ENCODE results near the gene BACH2. TPM values are rescaled to one million over a fixed set of nuclear protein-coding genes. Genes with fewer than 3 reads are reported as not detected.

The BACH2 gene
- total and polyA plus RNA-seq, 2 of the 8 experiments (the other 6 are each of a cell fraction or from before 2014, with no cell fraction given): 1.9 to 5.9 TPM

- TF ChIP-seq JUN (IDR thresholded peaks at IDR 0.05; ENCODE audit: low read depth, low read length): no peak
- no peak for TF ChIP-seq CTCF (IDR thresholded peaks at IDR 0.05; ENCODE audit: control extremely low read depth in 1 of 3, insufficient read depth in 1 of 3, low read depth in 1 of 3, low read length in 3 of 3)
- 0 out of 2 replicates have a peak, but pooled peaks have one; percentile 11 for TF ChIP-seq SRF (IDR thresholded peaks at IDR 0.05; ENCODE audit: low read depth, low read length)
- no peak for TF ChIP-seq YY1 (IDR thresholded peaks at IDR 0.05; ENCODE audit: low read depth, low read length)
- no peak for TF ChIP-seq FOSL1 (IDR thresholded peaks at IDR 0.05; ENCODE audit: insufficient read depth, low read depth, low read length)
- TF ChIP-seq SP4 (IDR thresholded peaks at IDR 0.05; ENCODE audit: low read length): no peak
- no peak for TF ChIP-seq POLR2A (IDR thresholded peaks at IDR 0.05; ENCODE audit: control extremely low read depth in 1 of 2, low read depth in 2 of 2, low read length in 2 of 2)
- peak; percentile 100 for TF ChIP-seq SIN3A (conservative IDR thresholded peaks at IDR 0.05 in 1 of 2, IDR thresholded peaks at IDR 0.05 in 1 of 2; ENCODE audit: low read depth in 1 of 2, low read length in 2 of 2)
- peak; percentile 77 to 94; a peak in 2 of 4 replicates for TF ChIP-seq HDAC2 (IDR thresholded peaks at IDR 0.05; ENCODE audit: borderline replicate concordance in 1 of 2, low read depth in 2 of 2, low read length in 2 of 2)
- no peak for TF ChIP-seq TAF1 (IDR thresholded peaks at IDR 0.05; ENCODE audit: low read depth, low read length)
These were observed 401.3 kb downstream of the BACH2 start (continued) for GRCh38 chr6:89895276-89895874.
